Measurements from ENCODE around the gene ECI2. TPM values are rescaled to one million over a fixed set of nuclear protein-coding genes. Genes with fewer than 3 reads are reported as not detected.
A peak's percentile ranks its signal among the peaks of the same experiment; 100 is the strongest.

The ECI2 gene
- total and polyA plus RNA-seq, 2 donors (not counting 3 experiments of a cell fraction or from before 2014, with no cell fraction given), result 33.5 to 91.0 TPM

DNA sequence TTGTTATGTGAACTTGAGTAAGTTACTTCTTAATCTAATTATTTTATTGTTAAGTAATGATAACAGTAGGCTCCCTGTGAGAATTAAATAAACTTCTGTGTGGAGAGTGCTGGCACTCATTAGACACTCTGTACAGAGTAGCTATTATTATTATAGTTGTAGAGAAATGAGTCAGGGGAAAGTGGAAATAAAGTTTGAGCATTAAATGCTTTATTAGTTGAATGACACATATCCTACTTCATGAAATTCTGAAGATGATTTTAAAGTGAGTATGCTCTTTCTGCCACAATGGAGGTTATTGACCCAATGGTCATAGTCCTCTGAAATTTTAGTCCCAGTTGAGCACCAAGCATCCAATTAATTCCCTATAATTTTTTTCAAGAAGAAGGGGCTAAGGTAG is 5.9 kb downstream of the ECI2 start:
- Histone ChIP-seq H3K9me1 (replicated peaks; ENCODE audit: control insufficient read depth, extremely low read depth, insufficient read depth, low read length) (no peaks in the 10 kb centered on the region), H4K20me1 (replicated peaks; ENCODE audit: control insufficient read depth, extremely low read depth, insufficient read depth, low read length) (no peaks in the 10 kb centered on the region), H2AFZ (ENCODE audit: low read depth, low read length) (no peak overlapping the region), H3K4me3 (replicated peaks in 1 of 3; ENCODE audit: insufficient read depth in 1 of 3, low read depth in 1 of 3, low read length in 3 of 3) (no peak overlapping the region), H3K9me3 (replicated peaks; ENCODE audit: control insufficient read depth, insufficient read depth, low read length) (no peaks in the 10 kb centered on the region), H3K27ac (ENCODE audit: insufficient read depth, low read depth, low read length) (peak overlapping the region; percentile 73), H3K9ac (replicated peaks; ENCODE audit: extremely low read depth, insufficient read depth, low read length) (no peak overlapping the region), H3K4me1 (ENCODE audit: control insufficient read depth, extremely low read depth, insufficient read depth, low read length) (peaks cover 62% of the 10 kb centered on the region), H3K36me3 (ENCODE audit: control insufficient read depth in 2 of 2, extremely low read depth in 1 of 2, insufficient read depth in 2 of 2, low read length in 2 of 2) (peaks cover 1 to 9% of the 10 kb centered on the region in 2 experiments), H3K4me2 (ENCODE audit: insufficient read depth, low read length) (no peak overlapping the region), H3K79me2 (ENCODE audit: control insufficient read depth, insufficient read depth, low read length) (peaks cover 38% of the 10 kb centered on the region), H3K27me3 (ENCODE audit: control insufficient read depth in 2 of 2, insufficient read depth in 2 of 2, low read length in 2 of 2) (no peaks in the 10 kb centered on the region)
- intact Hi-C loops (cut with micrococcal nuclease), result no loop called here
- FAIRE-seq, result no peak
- ChIA-PET POLR2A (interaction anchor here (1.1 kb wide), 1 partner anchor 233 kb away, joined by 7 read pairs; no protein-coding TSS in a partner anchor), CTCF (no interaction called here)
- BruUV-seq (replicated peaks), result no TSS peak
- DNase-seq (ENCODE audit: low read depth, low spot score), result peak; percentile 51
- dilution Hi-C loops (cut with MboI; ENCODE audit: extremely low pct_ligation_motif_present, low sequenced_read_pairs), result no loop called here
- TF ChIP-seq MYC (IDR thresholded peaks at IDR 0.05; ENCODE audit: low read depth, low read length), result no peak
- TF ChIP-seq, protein P1, sequence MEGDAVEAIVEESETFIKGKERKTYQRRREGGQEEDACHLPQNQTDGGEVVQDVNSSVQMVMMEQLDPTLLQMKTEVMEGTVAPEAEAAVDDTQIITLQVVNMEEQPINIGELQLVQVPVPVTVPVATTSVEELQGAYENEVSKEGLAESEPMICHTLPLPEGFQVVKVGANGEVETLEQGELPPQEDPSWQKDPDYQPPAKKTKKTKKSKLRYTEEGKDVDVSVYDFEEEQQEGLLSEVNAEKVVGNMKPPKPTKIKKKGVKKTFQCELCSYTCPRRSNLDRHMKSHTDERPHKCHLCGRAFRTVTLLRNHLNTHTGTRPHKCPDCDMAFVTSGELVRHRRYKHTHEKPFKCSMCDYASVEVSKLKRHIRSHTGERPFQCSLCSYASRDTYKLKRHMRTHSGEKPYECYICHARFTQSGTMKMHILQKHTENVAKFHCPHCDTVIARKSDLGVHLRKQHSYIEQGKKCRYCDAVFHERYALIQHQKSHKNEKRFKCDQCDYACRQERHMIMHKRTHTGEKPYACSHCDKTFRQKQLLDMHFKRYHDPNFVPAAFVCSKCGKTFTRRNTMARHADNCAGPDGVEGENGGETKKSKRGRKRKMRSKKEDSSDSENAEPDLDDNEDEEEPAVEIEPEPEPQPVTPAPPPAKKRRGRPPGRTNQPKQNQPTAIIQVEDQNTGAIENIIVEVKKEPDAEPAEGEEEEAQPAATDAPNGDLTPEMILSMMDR (IDR thresholded peaks at IDR 0.05; ENCODE audit: extremely low read depth in 1 of 2, insufficient read depth in 1 of 2, low read depth in 1 of 2, low read length in 2 of 2), result no peak
- peak; percentile 45 for TF ChIP-seq JUN (IDR thresholded peaks at IDR 0.05; ENCODE audit: borderline replicate concordance, insufficient read depth, insufficient read length, low read depth)
- TF ChIP-seq POLR2AphosphoS5 (IDR thresholded peaks at IDR 0.05; ENCODE audit: insufficient read depth, low read depth, low read length), result no peak
- peak; percentile 78 for TF ChIP-seq FOS (IDR thresholded peaks at IDR 0.05; ENCODE audit: borderline replicate concordance, insufficient read depth, low read length)
- TF ChIP-seq GATA2 (IDR thresholded peaks at IDR 0.05; ENCODE audit: insufficient read depth, insufficient read length, low read depth, low read length), result no peak
- TF ChIP-seq, protein P2, sequence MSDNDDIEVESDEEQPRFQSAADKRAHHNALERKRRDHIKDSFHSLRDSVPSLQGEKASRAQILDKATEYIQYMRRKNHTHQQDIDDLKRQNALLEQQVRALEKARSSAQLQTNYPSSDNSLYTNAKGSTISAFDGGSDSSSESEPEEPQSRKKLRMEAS (IDR thresholded peaks at IDR 0.05; ENCODE audit: insufficient read depth, insufficient read length), result no peak
- TF ChIP-seq POLR2A (IDR thresholded peaks at IDR 0.05; ENCODE audit: low read depth, low read length), result no peak
- TF ChIP-seq EZH2 (IDR thresholded peaks at IDR 0.05; ENCODE audit: borderline replicate concordance, low read depth, low read length, severe bottlenecking), result no peak
